SIG-M5 treated with dmso at 0.1 percent for 504 hours (cell line): ENCODE measurements around the gene PPFIA1.

ENCODE experiments used
- DNase-seq: peaks from one replicate; lab custom pipeline; 2025; ENCODE audit not compliant: unreplicated experiment; lab: John Stamatoyannopoulos, UW

The PPFIA1 gene

DNA sequence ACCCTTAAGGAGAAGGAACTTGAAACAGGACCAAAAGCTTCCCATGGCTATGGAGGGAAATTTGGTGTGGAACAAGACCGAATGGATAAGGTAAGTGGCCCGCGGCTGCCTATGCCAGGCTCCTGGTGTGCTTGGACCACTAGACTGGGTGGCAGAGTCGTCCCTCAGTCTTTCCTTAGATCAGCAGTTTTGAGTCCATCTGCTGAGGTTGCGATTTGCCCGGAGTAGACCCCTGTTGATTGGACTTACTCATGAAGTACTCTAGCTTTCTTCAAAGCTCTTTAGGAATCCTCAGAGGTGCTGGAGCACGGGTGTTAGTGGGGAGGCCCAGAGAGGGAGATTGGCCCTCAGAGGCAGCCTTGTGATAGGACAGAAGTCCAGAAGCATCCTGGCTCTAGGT is 139.4 kb downstream of the PPFIA1 start:
- no peak for DNase-seq

- DNase-seq: no peak
These were observed 140.1 kb downstream of the PPFIA1 start for GRCh38 chr11:70410276-70411205.

DNA sequence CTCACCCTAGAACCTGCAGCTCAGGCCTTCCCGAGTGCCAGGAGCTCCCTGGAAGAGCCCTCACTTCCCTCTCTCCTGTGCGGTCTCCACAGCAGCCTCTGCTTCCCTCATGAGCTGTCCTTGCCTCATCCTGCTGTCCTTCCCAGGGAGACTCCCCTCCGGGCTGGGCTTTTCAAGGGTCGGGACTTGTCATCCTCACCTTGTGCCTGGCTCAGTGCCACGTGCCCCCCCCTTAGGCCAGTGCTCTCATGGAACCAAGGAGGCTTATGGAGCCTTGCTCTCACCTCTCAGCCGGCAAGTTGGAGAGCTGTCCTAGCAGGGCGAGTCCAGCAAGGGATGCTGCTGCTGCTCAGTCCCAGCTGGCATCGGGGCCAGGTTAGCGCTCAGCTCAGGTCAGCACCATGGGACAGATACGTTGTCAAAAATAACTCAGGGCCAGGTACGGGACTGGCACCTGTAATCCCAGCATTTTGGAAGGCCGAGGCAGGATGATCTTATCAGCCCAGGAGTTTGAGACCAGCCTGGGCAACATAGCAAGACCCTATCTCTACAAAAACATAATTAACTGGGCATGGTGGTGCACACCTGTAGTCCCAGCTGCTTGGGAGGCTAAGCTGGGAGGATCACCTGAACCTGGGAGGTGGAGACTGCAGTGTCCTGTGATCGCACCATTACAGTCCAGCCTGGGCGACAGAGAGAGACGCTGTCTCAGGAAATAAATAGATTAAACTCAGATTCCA is 141.4 kb downstream of the PPFIA1 start:
- DNase-seq: no peak

GRCh38 chr11:70413151-70413550 is 142.7 kb downstream of the PPFIA1 start:
- no peak for DNase-seq

DNA sequence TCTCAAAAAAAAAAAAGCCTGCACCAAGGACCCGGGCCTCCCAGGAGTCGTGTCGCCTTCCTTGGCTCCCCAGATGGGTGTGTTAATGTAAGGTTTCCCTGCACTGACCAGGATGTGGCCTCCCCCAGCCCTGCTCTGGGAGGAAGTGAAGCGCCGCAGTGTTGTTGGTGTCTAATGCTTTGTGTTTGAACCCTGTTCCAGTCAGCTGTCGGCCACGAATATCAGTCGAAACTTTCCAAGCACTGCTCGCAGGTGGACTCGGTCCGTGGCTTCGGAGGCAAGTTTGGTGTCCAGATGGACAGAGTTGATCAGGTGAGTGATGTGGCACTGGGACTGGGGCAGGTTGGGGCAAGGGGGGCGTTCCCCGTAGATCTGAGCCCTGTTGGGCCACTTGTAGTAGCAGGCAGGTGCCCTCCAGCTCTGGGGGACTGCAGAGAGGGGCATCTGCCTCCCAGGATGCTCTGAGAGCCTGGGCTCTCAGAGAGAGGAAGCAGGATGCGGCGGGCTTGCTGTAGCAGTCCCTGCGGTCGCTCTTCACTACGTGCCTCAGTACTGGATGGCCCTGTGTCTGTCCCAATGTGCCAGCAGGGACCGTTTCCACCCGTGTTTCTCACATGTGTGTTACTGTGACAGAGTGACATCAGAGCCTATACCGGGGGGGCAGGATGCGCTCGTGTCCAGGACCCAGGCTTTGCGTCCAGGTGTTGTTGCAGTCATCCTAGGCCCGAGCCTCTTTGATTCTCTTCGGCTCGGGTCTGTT is 144.0 kb downstream of the PPFIA1 start:
- no peak for DNase-seq

- DNase-seq: no peak
These were observed 144.7 kb downstream of the PPFIA1 start for GRCh38 chr11:70415191-70415590.

GRCh38 chr11:70415642-70416395 is 145.3 kb downstream of the PPFIA1 start:
- DNase-seq: peak; percentile 91

GRCh38 chr11:70416881-70417280 is 146.4 kb downstream of the PPFIA1 start:
- no peak for DNase-seq

- DNase-seq: no peak
These were observed 147.6 kb downstream of the PPFIA1 start for GRCh38 chr11:70418130-70418529.

- no peak for DNase-seq
These were observed 149.0 kb downstream of the PPFIA1 start for GRCh38 chr11:70419307-70420007.

DNA sequence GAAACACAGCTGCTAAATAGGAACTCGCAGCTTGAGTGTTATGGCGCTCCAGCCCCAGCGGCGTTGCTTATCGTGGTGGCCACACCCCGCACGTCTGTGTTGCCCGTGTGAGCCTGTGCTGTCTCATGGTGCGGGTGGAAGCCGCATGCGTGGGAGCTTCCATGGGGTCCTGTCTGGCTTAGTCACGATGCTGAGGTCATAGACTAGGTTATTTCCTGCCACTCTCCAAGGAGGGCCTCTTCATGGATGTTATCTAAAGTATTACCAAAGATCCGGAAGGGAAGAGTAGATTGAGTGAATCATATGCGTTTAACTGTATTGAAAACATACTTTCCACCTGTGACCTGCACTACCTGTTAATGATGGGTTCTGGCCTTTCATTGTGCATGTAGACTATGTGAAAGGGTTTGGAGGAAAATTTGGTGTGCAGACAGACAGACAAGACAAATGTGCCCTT is 149.5 kb downstream of the PPFIA1 start:
- no peak for DNase-seq

- no peak for DNase-seq
These were observed 150.0 kb downstream of the PPFIA1 start for GRCh38 chr11:70420496-70420895.

DNA sequence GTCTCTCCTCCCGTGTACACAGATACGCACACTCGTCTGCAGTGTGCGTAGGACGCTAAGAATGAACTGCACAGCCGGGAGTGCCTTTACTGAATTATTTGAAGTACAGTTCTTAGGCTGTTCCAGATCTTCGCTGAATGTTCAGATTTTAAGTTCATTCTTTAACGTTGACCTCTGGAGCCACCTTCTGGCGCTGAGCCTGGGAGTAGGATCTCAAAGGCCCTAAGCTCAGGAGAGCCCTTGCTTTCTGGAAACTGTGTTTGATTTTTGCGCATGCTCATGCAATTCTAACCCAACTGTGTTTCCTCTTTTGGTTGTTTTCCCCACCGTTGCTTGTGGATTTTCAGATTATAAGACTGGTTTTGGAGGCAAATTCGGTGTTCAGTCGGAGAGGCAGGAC is 150.6 kb downstream of the PPFIA1 start:
- no peak for DNase-seq

DNA sequence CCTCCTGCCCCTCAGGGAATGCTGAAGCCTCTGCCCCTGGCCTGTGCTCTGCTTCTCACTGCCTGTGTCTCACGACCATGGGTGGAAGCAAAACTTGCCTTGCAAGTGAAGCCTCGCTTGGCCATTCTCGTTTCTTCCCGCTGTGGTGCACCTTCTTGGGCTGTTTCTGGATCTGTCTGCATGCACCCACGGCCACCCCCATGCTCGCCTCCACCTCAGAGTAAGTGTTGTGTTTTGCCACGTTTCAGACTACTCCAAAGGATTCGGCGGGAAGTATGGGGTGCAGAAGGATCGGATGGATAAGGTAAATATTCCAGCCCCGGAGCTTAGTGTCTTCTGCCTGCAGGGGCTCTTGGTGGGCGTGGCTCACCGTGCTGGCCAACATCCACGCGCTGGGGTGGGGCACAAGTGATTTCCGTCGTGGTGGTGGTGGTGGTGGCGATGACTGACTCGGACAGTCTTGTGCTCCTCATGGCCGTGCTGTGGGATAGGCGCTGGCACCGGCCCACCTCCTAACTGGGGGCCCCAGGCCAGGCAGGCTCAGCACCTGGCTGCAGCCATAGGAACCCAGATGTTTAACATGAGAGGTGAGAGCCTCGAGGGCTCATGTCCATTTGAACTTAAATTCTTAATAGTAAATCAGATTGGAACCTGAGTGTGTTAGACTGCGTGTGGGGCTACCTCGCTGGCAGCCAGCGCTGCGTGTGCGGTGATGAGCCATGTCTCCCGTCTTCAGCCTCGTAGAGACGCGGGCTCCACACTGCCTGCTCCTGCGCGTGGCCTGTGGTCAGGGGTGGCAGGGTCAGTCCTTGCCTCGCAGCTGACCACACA is 152.4 kb downstream of the PPFIA1 start:
- DNase-seq: no peak

DNA sequence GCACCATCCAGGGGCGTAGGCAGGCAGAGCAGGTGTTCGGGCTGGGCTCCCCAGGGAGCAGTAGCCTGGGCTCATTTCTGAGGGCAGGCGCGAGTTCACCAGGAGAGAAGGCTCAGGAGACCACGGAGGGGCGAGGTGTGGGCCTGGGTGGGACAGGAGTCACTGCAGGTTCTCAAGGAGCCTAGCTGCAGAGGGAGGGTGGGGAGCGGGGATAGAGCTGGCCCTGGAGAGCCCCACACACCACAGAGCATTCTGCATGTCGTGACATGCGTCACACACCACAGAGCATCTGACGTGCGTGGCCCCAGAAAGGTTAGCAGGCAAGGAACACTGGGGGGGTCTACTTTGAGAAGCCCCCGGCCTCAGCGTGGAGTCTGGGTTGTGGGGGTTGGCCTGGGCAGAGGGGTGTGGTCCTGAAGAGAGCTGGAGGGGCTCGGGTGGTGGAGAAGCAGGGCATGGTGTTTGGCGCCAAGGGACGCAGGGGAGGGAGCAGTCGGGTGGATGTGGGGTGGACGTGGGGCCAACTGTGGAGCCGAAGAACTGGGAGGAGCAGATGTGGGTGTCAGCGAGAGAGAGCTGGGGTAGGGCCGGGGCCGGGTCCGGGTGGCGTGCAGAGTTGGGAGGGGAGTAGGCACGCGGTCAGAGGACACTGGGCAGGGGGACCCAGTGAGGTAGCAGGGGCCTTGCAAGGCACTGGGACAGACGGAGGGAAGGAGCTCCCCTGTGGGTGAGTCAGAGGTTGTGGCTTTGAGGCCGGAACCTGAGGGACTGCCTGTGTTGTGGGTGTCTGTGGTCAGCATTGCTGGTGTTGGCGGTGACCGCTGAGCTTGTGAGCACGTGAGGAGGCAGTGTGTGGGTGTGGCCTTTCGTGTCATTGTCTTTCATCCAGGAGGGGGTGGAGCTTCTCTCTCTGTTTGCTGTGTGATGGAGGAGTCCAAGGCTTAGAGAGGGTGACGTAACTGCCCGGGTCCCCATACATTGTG is 153.3 kb downstream of the PPFIA1 start:
- no peak for DNase-seq

GRCh38 chr11:70424765-70425344 is 154.4 kb downstream of the PPFIA1 start:
- DNase-seq: no peak

- DNase-seq: no peak
These were observed 156.9 kb downstream of the PPFIA1 start for GRCh38 chr11:70427436-70427835.
